GM18505 (cell line): ENCODE results near the gene SLC9A7.
"Not testable (repeated sequence)": the region's sequence is repeated elsewhere in the genome, so short reads cannot be mapped to it uniquely, and the experiment has no call there.

Source experiments
- ATAC-seq: cut with Tn5 transposase; IDR thresholded peaks from one replicate; pipeline ENCODE4 v1.9.1; 2021; ENCODE audit not compliant: unreplicated experiment
- POLR2A ChIP-seq: IDR thresholded peaks from 4 replicates; pipeline ENCODE4 v1.6.1; 2011; ENCODE audit warnings: borderline replicate concordance; ENCODE audit not compliant: insufficient read depth, insufficient read length; ENCODE audit errors: extremely low read depth

The SLC9A7 gene

DNA sequence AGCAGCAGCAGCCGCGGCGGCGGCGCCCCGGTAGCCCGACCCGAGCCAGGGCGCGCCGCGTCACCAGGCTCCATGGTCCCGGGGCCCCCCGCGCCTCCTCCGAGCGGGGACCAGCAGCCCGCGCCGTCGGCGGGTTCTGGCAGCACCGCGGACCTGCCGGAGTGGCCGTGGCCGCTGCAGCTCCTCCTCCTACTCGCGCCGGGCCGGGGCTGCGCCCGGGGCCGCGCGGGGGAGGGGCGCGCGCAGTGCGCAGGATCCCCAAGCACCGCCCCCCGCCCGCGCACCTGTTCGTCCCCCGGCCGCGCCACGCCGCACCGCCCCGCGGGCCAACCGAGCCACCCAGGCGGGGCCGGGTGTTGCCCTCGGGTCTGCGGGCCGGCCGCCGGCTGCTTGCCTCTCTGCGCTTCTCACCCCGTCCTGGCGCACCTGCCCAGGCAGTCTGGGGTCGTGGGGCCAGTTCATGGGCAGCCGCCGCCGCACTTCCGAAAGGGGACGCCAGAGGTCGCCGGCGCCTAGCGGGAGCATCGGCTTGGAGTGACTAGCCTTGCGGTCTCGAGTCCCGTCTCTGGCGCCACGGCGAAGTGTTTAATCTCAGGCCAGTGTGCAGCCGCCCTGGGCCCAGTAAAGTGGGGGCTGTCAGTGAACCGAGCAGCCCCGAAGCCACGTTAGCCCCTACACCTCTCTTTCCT is at the start of gene SLC9A7:
Gene SLC9A7, minus strand, starts transcription at position 163 of the 689 bp plus-strand sequence. Its CDS starts 89 bp downstream, at position 74.
- ATAC-seq = peak; percentile 65
- TF ChIP-seq POLR2A = peak; percentile 70

DNA sequence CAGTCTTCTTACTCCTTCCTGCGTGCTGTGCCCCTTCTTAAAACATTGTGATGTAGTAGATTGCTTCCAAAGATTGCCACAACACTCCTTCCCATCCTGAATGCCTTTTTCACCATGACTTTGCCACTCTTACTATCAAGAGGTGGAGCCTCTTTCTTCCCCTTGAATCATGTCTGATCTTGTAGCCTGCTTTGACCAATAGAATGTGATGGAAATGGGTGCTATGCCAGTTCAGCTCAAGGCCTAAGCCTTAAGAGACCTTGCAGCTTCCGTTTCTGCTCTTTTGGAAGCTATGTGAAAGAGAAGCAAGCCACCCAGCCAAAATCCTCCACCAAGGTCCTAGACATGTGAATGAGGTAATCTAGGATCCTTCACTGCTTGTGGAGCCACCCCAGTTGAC is 46.4 kb upstream of the SLC9A7 start:
- no peak for TF ChIP-seq POLR2A
- no peak for ATAC-seq

DNA sequence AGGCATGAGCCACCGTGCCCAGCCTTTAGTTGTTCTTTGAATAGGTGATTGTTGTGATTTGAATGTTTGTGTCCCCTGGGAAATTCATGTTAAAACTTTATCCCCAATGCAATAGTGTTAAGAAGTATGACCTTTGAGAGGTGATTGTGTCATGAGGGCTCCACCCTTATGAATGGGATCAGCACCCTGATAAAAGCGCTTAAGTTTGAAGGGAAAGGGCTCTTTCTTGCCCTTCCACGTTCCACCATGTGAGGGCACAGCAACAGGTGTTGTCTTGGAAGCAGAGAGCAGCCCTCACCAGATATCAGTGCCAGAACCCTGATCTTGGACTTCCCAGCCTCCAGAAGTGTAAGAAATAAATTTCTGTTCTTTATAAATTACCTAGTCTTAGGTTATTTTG is 44.2 kb upstream of the SLC9A7 start:
- ATAC-seq = no peak

DNA sequence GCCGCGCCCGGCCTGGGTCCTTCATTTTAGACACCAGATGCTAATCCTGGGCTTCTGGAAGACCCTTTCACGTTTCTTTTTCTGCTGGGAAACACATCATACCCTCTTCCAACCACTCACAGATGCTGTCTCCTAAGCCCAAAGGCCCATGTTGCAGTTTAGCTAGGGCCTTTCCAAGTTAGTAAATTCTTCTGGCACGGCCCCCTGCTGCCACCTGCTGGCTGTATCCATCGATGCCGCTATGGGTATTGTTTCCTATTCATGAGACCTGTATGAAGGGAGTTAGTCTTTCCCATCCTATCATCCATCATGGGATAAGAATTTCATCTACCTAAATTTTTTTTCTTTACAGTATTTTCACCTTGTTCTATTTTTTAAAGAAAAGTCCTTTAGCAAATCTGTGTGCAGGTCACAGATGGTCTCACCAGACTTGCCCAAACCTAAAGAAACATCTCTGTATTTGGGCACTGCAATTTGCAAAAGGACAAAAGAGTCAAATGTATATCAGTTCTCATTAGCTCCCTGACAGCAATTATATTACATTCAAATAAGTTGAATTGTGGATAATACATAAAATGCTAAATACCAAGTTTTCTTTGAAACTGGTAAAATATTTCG is 37.8 kb upstream of the SLC9A7 start:
- no peak for ATAC-seq
- no peak for TF ChIP-seq POLR2A

More for the DNA sequence above, 44.2 kb upstream of the SLC9A7 start:
- no peak for TF ChIP-seq POLR2A

DNA sequence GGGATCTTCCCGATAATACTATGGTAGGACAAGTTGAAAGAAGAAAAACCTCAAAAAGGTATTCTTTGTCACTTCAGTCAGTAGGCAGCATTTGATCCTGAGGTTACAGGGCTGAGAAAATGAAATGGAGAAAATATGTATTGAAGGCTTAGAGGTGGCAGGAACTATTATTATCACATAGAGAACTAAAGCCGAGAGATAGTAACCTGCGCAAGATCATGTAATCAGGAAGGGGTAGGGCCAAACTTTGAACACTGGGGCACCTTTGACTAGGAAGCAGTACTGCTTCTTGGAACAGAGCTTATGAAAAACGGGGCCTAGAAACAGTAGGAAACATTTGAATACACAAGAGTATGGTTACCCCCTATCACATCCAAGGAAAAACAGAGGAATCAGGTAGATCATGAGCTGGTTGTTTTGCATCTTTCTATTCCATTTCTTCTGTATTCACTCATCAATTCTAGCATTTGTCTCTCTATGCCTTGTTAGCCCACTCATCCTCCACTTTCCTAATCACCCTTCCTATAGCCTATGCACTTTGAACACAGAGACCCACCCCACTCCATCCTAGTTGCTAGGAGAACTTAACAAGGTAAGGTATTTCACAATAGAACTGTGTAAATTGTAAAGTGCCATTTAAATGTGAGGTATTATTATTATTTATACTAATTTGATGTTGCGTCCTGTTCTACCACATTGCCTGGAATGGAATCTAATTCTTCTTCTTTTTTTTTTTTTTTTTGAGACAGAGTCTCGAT is 34.6 kb upstream of the SLC9A7 start:
- TF ChIP-seq POLR2A = no peak
- ATAC-seq = no peak

DNA sequence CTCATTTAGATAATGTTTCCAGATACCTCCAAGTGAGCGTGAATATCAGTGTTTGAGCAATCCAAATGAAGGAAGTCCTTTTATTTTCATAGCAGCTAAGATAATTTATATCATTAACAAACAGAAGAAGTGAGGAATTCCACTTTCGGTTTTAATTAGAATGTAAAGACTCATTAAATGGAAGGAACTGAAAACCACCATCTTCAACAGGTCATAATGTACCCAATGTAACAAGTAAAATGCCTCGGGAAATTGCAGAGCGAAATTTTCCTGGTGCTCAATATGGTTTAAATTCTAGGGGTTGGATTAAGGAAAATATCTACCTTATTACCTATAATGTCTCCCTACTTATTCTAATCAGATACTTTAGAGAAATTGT is 33.9 kb upstream of the SLC9A7 start:
- ATAC-seq = no peak

DNA sequence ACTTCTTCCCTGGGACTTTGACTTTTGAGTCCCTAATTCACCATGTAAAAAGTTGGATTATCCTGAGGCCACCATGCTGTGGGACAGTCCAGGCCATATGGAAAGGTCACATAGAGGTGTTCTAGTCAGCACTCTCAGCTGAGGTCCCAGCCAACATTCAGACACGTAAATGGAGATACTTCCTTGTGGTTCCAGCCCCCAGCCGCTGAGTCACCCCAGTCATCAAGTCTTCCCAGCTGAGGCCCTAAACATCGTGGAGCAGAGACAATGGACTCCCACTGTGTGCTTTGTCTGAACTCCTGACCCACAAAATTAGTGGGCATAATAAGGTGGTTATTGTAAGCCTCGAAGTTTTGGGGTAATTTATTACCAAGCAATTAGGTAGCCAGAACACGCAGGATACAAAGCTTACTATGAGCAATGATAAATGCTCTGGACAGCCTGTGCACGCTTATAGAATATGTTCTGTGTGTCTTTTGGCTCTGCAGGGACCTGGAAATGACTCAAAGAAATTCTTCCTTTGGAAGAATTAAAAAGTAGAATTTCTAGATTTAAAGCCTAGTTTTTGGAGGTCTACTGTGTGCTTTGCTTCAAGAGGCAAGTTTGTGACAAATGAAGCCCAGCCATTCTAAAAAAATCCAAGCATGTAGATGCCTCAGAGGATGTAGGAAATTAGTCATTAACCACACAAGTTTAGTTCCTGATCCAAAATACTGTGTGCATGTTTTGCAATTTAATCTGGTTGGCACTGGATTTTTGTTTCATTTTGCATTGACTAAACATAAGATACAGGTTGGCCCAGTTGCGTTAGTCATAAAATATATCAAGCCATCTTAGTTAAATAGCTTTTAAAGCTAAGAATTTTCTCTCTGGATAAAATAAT is 33.2 kb upstream of the SLC9A7 start:
- peak; percentile 49 for ATAC-seq
- no peak for TF ChIP-seq POLR2A

More for the DNA sequence above, 33.9 kb upstream of the SLC9A7 start:
- TF ChIP-seq POLR2A = no peak

DNA sequence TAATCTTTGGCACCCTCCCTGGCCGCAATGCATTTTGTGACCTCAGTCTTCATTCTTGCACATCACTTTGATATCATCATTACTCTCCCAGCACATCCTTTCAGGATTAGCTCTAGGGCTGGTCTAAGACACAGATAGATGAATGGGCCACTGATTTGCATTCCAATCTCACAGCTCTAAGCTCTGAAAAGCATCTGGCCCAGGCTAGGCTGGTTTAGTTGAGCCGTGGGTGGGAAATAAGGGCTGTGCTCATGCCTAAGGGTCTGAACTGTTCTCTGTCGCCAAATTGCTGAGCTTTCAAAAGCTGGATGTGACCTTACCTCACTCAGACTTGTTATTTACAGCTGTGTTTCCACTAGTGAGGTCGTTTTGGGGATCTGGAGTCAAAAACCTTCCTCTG is 30.0 kb upstream of the SLC9A7 start:
- no peak for ATAC-seq
- TF ChIP-seq POLR2A = no peak

DNA sequence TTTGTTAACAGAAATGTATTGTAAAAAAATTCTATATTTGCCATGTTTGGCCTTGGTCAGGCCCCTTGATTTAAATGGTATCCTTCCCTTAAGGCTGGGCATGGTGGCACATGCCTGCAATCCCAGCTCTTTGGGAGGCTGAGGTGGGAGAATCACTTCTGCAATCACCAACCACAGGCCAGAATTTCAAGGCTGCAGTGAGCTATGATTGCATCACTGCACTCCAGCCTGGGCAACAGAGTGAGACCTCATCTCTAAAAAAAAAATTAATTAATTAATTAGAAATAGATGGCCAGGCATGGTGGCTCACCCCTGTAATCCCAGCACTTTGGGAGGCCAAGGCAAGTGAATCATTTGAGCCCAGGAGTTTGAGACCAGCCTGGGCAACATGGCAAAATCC is 25.5 kb upstream of the SLC9A7 start:
- ATAC-seq = not testable (repeated sequence)

DNA sequence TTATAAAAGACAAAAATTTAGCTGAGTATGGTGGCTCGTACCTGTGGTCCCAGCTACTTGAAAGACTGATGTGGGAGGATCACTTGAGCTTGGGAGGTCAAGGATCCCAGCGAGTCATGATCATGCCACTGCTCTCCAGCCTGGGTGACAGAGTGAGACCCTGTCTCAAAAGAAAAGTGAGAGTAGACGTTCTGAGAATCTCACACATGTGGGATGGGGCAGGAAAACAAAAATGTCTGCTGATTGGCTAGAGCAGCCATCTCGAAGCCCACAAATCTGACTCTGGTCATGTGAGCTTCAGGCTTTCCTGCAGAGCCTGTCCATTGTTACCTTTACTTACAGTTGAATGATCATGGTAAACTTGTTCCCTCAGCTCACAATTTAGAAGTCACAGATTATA is 23.1 kb upstream of the SLC9A7 start:
- no peak for ATAC-seq
- no peak for TF ChIP-seq POLR2A

DNA sequence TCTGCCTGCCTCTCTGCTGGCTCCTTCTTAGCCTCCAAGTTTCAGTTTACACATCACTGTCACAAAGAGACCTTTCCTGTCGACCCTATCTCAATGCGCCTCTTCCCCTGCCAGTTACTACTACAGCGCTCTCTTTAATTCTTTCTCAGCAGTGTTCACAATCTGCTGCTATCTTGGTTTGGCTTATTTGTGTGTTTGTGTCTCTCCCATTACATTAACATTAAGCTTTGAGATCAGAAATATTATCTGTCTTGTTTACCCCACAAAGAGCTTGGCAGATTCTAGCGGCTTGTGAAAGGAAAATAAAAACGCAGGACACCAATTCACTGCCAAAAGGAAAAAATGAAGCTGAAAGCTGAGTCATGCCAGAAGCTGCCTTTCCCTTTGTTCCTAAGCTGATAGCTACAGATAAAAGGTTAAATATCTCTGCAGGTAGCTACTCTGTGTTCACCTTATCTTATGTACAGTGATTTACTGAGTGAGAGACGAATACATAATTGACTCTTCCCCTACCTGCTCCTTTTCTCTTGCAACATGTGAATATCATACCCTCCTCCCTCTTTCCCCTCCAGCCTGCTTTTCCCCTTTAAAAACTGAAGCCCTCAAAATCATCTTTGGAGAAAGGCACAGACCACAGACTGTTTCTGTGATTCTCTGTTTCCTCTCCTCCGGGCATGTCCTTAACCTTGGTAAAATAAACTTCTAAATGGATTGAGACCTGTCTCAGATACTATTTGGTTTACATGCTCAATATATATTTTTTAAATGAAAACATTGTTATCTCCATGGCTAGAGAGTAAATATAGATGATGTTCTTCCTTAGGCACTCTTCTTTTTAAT is 19.3 kb upstream of the SLC9A7 start:
- no peak for TF ChIP-seq POLR2A
- ATAC-seq = no peak

DNA sequence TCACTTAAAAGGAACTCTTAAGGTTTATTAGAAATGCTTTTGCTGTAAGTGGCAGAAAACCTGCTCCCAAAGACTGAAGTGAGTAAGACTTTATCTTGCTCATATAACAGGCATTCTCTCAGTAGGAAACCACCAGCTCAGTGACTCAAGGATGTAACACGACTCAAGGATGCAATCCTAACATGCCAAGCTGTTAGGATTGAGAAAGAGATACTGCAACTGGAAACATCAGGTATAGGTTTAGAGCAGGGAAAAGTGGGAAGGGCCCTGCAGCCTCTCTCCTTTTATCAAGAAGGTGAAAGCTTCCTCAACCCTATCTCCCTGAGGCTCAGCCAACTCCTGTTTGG is 11.9 kb upstream of the SLC9A7 start:
- TF ChIP-seq POLR2A = no peak
- no peak for ATAC-seq
